T-helper 1 cell treated with Interleukin-12 subunit alpha and Interleukin-12 subunit beta and Interleukin-4 antibody, amounts not matched to agents 30 μg/mL and 1 μg/mL, for 36 hours (primary cell): Measurements from ENCODE around the gene RSRC2.
"Not testable (repeated sequence)": the region's sequence is repeated elsewhere in the genome, so short reads cannot be mapped to it uniquely, and the experiment has no call there.

Experiments
- H3K27ac Mint-ChIP-seq: one replicate; pipeline ENCODE4 v1.8.0; 2021; ENCODE audit warnings: mild to moderate bottlenecking, mixed read lengths
- H3K27me3 Mint-ChIP-seq: one replicate; pipeline ENCODE4 v1.8.0; 2021; ENCODE audit warnings: low read depth, mixed read lengths
- H3K36me3 Mint-ChIP-seq: one replicate; pipeline ENCODE4 v1.8.0; 2021; ENCODE audit warnings: low read depth, mixed read lengths
- H3K4me1 Mint-ChIP-seq: one replicate; pipeline ENCODE4 v1.8.0; 2021; ENCODE audit warnings: low read depth, mixed read lengths
- H3K4me3 Mint-ChIP-seq: one replicate; pipeline ENCODE4 v1.8.0; 2021; ENCODE audit warnings: mild to moderate bottlenecking, moderate library complexity, mixed read lengths
- H3K9me3 Mint-ChIP-seq: one replicate; pipeline ENCODE4 v1.8.0; 2021; ENCODE audit warnings: mixed read lengths

The RSRC2 gene, protein sequence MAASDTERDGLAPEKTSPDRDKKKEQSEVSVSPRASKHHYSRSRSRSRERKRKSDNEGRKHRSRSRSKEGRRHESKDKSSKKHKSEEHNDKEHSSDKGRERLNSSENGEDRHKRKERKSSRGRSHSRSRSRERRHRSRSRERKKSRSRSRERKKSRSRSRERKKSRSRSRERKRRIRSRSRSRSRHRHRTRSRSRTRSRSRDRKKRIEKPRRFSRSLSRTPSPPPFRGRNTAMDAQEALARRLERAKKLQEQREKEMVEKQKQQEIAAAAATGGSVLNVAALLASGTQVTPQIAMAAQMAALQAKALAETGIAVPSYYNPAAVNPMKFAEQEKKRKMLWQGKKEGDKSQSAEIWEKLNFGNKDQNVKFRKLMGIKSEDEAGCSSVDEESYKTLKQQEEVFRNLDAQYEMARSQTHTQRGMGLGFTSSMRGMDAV

DNA sequence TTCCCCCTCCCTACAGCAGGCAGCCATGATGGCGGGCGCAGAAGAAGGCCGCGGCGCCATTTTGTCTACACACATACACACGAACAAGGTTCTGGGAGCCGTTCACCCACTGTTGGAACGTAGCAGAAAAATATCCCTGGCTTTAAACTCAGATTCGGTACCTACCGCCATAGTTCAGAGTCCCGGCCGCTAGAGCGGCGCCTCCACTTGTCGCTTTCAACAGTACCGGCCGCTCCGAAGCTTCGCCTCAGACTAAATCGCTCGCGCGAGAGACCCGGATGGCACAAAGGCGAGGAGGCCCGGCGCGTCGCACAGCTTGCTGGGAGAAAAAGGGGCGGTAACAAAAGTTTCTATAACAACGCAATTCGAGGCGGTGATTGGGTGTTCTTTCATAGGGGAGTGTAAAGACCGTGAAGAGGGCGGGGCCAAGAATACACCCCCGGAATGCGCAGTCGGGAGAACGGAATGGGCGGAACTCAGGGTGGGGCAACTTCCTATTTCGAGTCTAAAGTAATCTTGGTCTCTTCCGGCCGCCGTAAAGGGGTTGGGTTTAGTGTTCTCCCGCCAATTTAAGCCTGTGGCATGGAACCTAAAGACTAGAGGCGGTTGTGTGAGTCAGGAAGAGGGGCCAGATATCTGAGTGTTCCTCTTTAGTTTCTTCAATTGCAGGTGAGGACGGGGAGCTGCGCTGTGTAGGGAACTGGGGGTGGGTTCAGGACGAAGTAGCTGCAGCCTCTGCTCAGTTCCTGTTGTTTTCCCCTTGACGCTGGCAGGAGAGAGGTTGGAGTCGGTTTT is at the start of gene RSRC2, which contains the start of gene KNTC1:
Gene RSRC2 (minus strand): TSS at position 254 of the 795 bp plus-strand sequence. CDS start 83 bp downstream, at position 171.
Gene KNTC1 (plus strand): TSS at position 567 of the 795 bp plus-strand sequence. CDS start 2,815 bp downstream, outside the sequence.
- no peak within 1 kb of the TSS for H3K27ac Mint-ChIP-seq
- H3K4me3 Mint-ChIP-seq: no peak within 1 kb of the TSS
- no peaks in the 10 kb centered on the region for H3K27me3 Mint-ChIP-seq
- H3K36me3 Mint-ChIP-seq: peaks cover 34% of the 10 kb centered on the region
- H3K4me1 Mint-ChIP-seq: peaks cover 30% of the 10 kb centered on the region
- H3K9me3 Mint-ChIP-seq: no peaks in the 10 kb centered on the region

DNA sequence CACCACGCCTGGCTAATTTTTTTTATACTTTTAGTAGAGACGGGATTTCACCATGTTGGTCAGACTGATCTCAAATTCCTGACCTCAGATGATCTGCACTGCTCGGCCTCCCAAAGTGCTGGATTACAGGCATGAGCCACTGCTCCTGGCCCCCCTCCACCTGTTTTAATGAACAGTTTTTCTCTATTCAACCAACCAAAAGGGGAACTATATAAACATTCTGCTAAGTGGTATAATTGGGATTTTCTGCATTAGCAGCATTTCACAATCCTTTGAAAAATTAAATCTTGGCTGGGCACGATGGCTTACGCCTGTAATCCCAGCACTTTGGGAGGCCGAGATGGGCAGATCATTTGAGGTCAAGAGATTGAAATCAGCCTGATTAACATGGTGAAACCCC is 45.1 kb upstream of the RSRC2 start:
- H3K27me3 Mint-ChIP-seq: no peaks in the 10 kb centered on the region
- no peak overlapping the region for H3K27ac Mint-ChIP-seq
- peaks cover 3% of the 10 kb centered on the region for H3K4me1 Mint-ChIP-seq
- no peaks in the 10 kb centered on the region for H3K9me3 Mint-ChIP-seq
- peaks cover 26% of the 10 kb centered on the region for H3K36me3 Mint-ChIP-seq
- H3K4me3 Mint-ChIP-seq: no peak overlapping the region

DNA sequence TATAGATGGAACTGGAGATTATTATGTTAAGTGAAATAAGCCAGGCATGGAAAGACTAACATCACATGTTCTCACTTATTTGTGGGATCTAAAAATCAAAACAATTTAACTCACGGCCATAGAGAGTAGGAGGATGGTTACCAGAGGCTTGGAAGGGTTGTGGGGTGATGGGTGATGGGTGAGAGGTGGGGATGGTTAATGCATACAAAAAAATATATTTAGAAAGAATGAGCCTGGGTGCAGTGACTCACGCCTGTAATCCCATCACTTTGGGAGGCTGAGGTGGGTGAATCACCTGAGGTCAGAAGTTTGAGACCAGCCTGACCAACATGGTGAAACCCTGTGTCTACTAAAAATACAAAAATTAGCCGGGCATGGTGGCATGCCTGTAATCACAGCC is 43.3 kb upstream of the RSRC2 start:
- not testable (repeated sequence) for H3K27ac Mint-ChIP-seq, H3K27me3 Mint-ChIP-seq, H3K4me3 Mint-ChIP-seq, H3K4me1 Mint-ChIP-seq, H3K9me3 Mint-ChIP-seq
- H3K36me3 Mint-ChIP-seq: peaks cover 17% of the 10 kb centered on the region

DNA sequence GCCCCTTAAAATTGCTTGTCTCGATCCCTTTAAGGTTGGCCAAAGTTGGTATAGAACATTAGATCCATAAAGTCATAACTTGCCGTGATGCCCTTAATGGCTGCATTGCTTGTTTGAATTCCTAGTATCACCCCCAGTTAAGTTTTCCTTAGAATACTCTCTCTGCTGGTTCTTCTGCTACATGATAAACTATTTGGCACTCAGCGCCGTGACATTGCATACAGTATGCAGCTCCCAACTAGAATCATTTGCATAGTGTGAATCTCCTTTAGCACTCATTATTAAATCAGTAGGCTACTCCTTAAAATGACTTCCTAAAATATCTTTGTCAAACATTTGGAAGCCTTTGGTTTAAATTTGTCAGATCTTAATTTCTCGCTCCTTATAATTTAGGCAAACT is 42.6 kb upstream of the RSRC2 start:
- H3K27ac Mint-ChIP-seq: no peak overlapping the region
- no peaks in the 10 kb centered on the region for H3K27me3 Mint-ChIP-seq
- no peaks in the 10 kb centered on the region for H3K9me3 Mint-ChIP-seq
- no peak overlapping the region for H3K4me3 Mint-ChIP-seq
- peaks cover 17% of the 10 kb centered on the region for H3K36me3 Mint-ChIP-seq
- peaks cover 3% of the 10 kb centered on the region for H3K4me1 Mint-ChIP-seq

DNA sequence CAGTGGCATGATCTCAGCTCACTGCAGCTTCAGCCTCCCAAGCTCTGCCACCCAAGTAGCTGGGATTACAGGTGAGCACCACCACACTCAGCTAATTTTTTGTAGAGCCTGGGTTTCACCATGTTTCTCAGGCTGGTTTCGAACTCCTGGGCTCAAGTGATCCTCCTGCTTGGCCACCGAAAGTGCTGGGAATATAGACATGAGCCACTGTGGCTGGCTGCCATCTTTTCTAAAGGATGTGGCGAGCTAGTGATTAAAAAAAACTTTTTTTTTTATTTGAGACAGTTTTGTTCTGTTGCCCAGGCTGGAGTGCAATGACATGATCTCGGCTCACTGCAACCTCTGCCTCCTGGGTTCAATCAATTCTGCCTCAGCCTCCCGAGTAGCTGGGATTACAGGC is 40.1 kb upstream of the RSRC2 start:
- H3K4me3 Mint-ChIP-seq, H3K27ac Mint-ChIP-seq, H3K27me3 Mint-ChIP-seq, H3K9me3 Mint-ChIP-seq, H3K4me1 Mint-ChIP-seq: not testable (repeated sequence)
- peaks cover 18% of the 10 kb centered on the region for H3K36me3 Mint-ChIP-seq

DNA sequence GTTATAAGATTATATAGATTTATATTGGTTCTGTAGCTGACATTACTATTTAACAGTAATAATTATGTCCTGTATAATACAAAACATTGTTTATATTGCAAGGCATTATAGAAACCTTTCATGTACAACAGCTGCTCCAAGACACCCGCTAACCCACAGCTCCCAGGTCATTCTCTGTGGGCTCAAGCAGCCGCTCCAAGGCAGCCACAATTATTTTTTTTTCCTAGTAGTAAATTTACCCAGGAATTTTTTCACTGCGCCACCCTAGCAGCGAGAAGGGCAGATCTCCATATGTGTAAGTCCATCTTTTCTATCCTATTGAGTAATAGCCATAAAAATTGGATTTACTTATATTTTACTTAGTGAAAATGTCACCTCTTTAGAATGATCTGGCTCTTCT is 36.6 kb upstream of the RSRC2 start:
- no peak overlapping the region for H3K4me3 Mint-ChIP-seq
- no peaks in the 10 kb centered on the region for H3K27me3 Mint-ChIP-seq
- H3K9me3 Mint-ChIP-seq: no peaks in the 10 kb centered on the region
- peaks cover 17% of the 10 kb centered on the region for H3K36me3 Mint-ChIP-seq
- H3K27ac Mint-ChIP-seq: no peak overlapping the region
- H3K4me1 Mint-ChIP-seq: no peaks in the 10 kb centered on the region

DNA sequence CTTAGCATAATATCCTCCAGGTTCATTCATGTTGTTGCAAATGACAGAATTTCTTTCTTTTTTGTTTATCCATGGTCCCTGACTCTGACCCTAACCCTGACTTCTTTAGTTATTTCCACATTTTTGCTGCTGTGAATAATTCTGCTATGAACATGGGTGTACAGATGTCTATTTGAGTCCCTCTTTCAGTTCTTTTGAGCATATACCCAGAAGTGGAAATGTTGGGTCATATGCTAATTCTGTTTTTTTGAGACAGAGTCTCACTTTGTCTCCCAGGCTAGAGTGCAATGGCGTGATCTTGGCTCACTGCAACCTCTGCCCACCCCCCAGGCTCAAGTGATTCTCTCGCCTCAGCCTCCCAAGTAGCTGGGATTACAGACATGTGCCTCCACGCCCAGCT is 33.4 kb upstream of the RSRC2 start:
- Mint-ChIP-seq H3K4me1 (no peaks in the 10 kb centered on the region), H3K4me3 (no peak overlapping the region), H3K27me3 (no peaks in the 10 kb centered on the region), H3K36me3 (peaks cover 19% of the 10 kb centered on the region), H3K27ac (no peak overlapping the region), H3K9me3 (no peaks in the 10 kb centered on the region)

DNA sequence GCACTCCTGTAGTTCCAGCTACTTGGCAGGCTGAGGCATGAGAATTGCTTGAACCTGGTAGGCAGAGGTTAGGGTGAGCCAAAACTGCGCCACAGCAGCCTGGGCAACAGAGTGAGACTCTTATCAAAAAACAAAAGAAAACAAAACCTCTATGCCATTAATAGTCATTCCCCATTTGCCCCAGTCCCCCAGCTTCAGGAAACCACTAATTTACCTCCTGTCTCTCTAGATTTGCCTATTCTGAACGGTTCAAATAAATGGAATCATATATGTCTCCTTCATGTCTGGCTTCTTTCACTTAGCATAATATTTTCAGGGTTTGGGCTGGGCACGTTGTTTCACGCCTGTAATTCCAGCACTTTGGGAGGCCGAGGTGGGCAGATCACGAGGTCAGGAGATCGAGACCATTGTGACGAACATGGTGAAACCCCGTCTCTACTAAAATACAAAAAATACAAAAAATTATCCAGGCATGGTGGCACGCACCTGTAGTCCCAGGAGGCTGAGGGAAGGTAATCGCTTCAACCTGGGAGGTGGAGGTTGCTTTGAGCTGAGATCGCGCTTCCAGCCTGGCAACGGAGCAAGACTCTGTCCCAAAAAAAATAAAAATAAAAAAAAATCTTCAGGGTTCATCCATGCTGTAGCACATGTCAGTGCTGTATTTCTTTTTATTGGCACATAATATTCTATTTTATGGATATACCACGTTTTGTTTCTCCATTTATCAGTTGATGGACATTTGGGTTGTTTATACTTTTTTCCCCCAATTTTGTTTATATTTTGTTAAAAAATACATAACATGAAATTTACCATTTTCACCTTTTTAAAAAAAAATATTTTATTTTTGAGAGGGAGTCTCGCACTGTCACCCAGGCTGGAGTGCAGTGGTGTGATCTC is 32.3 kb upstream of the RSRC2 start:
- Mint-ChIP-seq H3K9me3 (no peaks in the 10 kb centered on the region), H3K4me1 (no peaks in the 10 kb centered on the region), H3K36me3 (peaks cover 21% of the 10 kb centered on the region), H3K27ac (no peak overlapping the region), H3K27me3 (no peaks in the 10 kb centered on the region), H3K4me3 (no peak overlapping the region)

DNA sequence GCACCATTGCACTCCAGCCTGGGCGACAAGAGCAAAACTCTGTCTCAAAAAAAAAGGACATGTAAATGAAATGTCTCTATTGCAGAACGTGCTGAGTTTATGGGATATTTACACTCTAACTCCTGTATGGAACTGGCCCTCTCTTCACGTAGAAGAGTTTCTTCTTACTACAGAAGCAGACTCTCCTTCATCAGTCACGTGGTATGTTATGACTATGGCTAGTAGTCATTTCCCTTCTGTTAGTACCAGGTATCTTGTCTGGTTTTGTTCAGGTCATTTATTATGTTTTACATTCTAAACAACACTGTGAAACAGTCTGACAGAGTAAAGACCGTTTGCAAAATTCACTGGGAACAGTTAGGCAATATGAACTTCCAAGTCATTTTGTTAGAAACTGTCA is 20.6 kb upstream of the RSRC2 start:
- no peaks in the 10 kb centered on the region for H3K9me3 Mint-ChIP-seq
- H3K36me3 Mint-ChIP-seq: peaks cover 22% of the 10 kb centered on the region
- no peaks in the 10 kb centered on the region for H3K27me3 Mint-ChIP-seq
- no peak overlapping the region for H3K27ac Mint-ChIP-seq
- no peaks in the 10 kb centered on the region for H3K4me1 Mint-ChIP-seq
- H3K4me3 Mint-ChIP-seq: no peak overlapping the region

DNA sequence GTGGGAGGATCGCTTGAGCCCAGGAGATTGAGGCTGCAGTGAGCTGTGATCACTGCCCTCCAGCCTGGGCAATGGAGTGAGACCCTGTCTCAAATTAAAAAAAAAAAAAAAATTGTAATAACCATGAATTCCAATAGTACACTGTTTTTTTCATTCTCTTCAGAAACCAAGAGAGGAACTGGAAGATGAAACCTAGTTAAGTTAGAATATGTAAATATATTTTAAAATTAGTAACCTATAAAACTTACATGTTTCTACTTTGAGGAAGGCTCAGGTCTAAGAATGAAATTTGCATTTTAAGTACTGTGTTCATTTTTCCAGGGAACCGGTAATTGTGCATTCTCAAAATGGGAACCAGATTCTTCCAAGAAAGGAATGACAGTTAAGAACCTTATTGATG is 19.1 kb upstream of the RSRC2 start:
- H3K9me3 Mint-ChIP-seq: no peaks in the 10 kb centered on the region
- no peak overlapping the region for H3K27ac Mint-ChIP-seq
- peaks cover 22% of the 10 kb centered on the region for H3K36me3 Mint-ChIP-seq
- H3K4me1 Mint-ChIP-seq: peaks cover 2% of the 10 kb centered on the region
- no peaks in the 10 kb centered on the region for H3K27me3 Mint-ChIP-seq
- no peak overlapping the region for H3K4me3 Mint-ChIP-seq

DNA sequence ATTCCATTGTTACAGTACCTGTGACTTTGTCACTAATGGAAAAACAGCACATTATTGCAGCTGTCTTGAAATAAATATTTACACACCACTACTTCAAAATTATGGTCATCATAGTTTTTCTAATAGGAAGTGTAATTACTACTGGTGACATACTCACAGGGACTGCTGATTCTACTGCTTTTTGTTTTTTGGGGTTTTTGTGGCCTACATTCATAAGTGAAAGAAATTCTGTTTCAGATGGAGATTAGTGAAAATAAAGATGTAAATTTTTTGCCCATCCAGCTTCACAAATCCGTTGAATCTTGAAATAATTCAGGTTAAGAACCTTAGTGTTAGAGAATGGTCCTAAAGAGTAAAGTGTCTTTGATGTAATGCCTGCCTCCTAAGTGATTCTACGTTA is 17.8 kb upstream of the RSRC2 start:
- H3K4me1 Mint-ChIP-seq: peaks cover 2% of the 10 kb centered on the region
- H3K9me3 Mint-ChIP-seq: no peaks in the 10 kb centered on the region
- peaks cover 17% of the 10 kb centered on the region for H3K36me3 Mint-ChIP-seq
- H3K4me3 Mint-ChIP-seq: no peak overlapping the region
- no peak overlapping the region for H3K27ac Mint-ChIP-seq
- no peaks in the 10 kb centered on the region for H3K27me3 Mint-ChIP-seq

DNA sequence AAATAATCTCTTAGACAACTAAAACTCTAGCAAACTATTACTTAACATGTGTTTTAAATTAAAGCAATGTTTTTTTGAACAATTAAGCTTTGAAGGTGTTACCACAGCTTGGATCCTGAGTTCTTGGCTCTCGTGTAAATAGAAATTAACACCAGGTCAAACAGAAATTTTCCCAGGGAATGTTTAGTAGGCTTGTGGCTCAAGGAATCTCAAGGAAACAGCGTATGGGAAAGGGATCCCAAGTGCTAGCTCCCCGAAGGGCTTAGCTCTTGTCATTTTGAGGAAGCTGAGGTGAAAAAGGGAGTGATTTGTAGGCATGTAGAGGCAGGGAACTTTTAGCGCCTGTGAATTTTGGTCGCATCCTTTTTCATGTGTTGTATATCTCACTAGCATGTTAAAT is 11.8 kb upstream of the RSRC2 start:
- H3K9me3 Mint-ChIP-seq: no peaks in the 10 kb centered on the region

DNA sequence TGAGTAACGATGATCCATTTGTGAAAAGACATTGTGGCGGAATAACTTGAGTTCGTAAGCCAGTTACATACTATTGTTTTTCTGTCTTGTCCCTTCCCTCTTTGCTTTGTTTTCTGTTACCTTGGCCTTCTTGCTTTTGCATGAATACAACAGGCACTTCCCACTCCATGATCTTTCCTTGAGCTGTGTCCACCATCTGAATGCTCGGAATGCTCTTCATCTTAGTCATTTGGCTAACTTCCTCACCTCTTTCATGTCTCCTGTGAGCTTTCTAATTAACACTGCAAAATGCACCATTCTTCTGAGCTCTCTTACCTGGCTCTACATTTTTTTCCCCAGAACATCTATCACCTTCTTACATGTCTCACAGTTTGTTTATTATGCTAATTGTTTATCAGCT is 10.3 kb upstream of the RSRC2 start:
- H3K4me1 Mint-ChIP-seq: peaks cover 8% of the 10 kb centered on the region
- H3K27ac Mint-ChIP-seq: no peak overlapping the region
- H3K9me3 Mint-ChIP-seq: no peaks in the 10 kb centered on the region
- H3K36me3 Mint-ChIP-seq: peaks cover 17% of the 10 kb centered on the region
- no peaks in the 10 kb centered on the region for H3K27me3 Mint-ChIP-seq
- no peak overlapping the region for H3K4me3 Mint-ChIP-seq

More for the DNA sequence above, 11.8 kb upstream of the RSRC2 start:
- Mint-ChIP-seq H3K4me3 (no peak overlapping the region), H3K27ac (no peak overlapping the region), H3K36me3 (peaks cover 17% of the 10 kb centered on the region), H3K27me3 (no peaks in the 10 kb centered on the region), H3K4me1 (peaks cover 5% of the 10 kb centered on the region)

DNA sequence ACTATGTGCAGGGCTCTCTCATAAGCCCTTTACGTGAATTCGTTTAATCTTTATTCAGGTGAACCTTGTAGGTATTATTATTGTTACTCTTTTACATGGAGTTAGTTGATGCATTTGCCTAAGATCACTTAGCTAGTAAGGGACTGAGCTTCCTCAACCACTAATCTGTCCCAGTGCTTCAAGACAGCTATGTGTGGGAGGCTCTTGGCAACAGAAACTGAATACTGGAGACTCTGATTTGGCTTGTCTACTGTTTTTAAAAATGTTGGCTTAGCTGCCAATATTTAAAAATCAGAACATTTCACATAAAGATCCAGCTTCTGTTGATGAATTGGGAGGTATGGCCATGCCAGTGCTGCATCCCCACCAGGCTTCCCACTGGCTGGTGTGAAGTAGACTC is 7.1 kb upstream of the RSRC2 start:
- no peak overlapping the region for H3K4me3 Mint-ChIP-seq
- H3K27ac Mint-ChIP-seq: no peak overlapping the region
- H3K27me3 Mint-ChIP-seq: no peaks in the 10 kb centered on the region
- H3K4me1 Mint-ChIP-seq: peaks cover 12% of the 10 kb centered on the region
- H3K9me3 Mint-ChIP-seq: no peaks in the 10 kb centered on the region
- H3K36me3 Mint-ChIP-seq: peaks cover 21% of the 10 kb centered on the region
